Neutrophil (primary cell): ENCODE data around the gene ACE2.

Experiments
- H3K27ac ChIP-seq: fragments of 200-600 bp; sonication (generic); 2 replicates; pipeline ENCODE4 v1.5.1; 2016; ENCODE audit warnings: mild to moderate bottlenecking, moderate library complexity
- H3K27me3 ChIP-seq: fragments of 200-600 bp; sonication (generic); 2 replicates; pipeline ENCODE4 v1.6.0; 2016; ENCODE audit warnings: mild to moderate bottlenecking
- H3K36me3 ChIP-seq: fragments of 200-600 bp; sonication (generic); 2 replicates; pipeline ENCODE4 v1.5.1; 2017
- H3K4me1 ChIP-seq, 2 experiments: fragments of 200-600 bp in 1 of 2; sonication (generic) in 1 of 2; 1 replicate in 1 of 2; 2 replicates in 1 of 2; pipeline versions ENCODE4 v1.5.1 to v1.6.1; 2013 to 2016; ENCODE audit warnings: low read depth in 1 of 2, low read length in 1 of 2, mild to moderate bottlenecking in 1 of 2, moderate library complexity in 1 of 2; ENCODE audit not compliant: control insufficient read depth in 1 of 2, insufficient read depth in 1 of 2
- H3K4me3 ChIP-seq, 2 experiments: fragments of 200-600 bp in 1 of 2; sonication (generic) in 1 of 2; 1 replicate in 1 of 2; 2 replicates in 1 of 2; pipeline ENCODE4 v1.5.1; 2013 to 2016; ENCODE audit warnings: low read depth in 1 of 2, low read length in 1 of 2, mild to moderate bottlenecking in 1 of 2, moderate library complexity in 1 of 2
- H3K9me3 ChIP-seq: fragments of 200-600 bp; sonication (generic); 2 replicates; pipeline ENCODE4 v1.5.1; 2016
- CTCF ChIP-seq: fragments of 200-600 bp; sonication (generic); IDR thresholded peaks from 2 replicates; pipeline ENCODE4 v1.5.1; 2016; ENCODE audit warnings: antibody characterized with exemption

ACE2 gene

GRCh38 chrX:15515931-15516330, 84.8 kb downstream of the ACE2 start:
- Histone ChIP-seq H3K4me3 (no peak overlapping the region), H3K27ac (no peak overlapping the region), H3K9me3 (no peaks in the 10 kb centered on the region), H3K4me1 (no peaks in the 10 kb centered on the region), H3K27me3 (no peaks in the 10 kb centered on the region), H3K36me3 (peaks cover 76% of the 10 kb centered on the region)
- TF ChIP-seq CTCF, result no peak

GRCh38 chrX:15514279-15514678, 86.5 kb downstream of the ACE2 start:
- H3K27me3 ChIP-seq, result no peaks in the 10 kb centered on the region
- H3K27ac ChIP-seq, result no peak overlapping the region

GRCh38 chrX:15512401-15512965, 88.3 kb downstream of the ACE2 start:
- no peak overlapping the region for H3K4me3 ChIP-seq
- H3K36me3 ChIP-seq, result peaks cover 70% of the 10 kb centered on the region
- TF ChIP-seq CTCF, result no peak
- H3K9me3 ChIP-seq, result no peaks in the 10 kb centered on the region
- no peaks in the 10 kb centered on the region for H3K4me1 ChIP-seq
- no peaks in the 10 kb centered on the region for H3K27me3 ChIP-seq
- H3K27ac ChIP-seq, result no peak overlapping the region

More at GRCh38 chrX:15514279-15514678, 86.5 kb downstream of the ACE2 start:
- H3K9me3 ChIP-seq, result no peaks in the 10 kb centered on the region
- H3K4me1 ChIP-seq, result no peaks in the 10 kb centered on the region
- H3K4me3 ChIP-seq, result no peak overlapping the region
- TF ChIP-seq CTCF, result no peak
- H3K36me3 ChIP-seq, result peaks cover 77% of the 10 kb centered on the region

GRCh38 chrX:15511563-15511962, 89.2 kb downstream of the ACE2 start:
- Histone ChIP-seq H3K4me3 (no peak overlapping the region), H3K36me3 (peaks cover 60% of the 10 kb centered on the region), H3K27ac (no peak overlapping the region), H3K9me3 (no peaks in the 10 kb centered on the region), H3K4me1 (peaks cover 7 to 8% of the 10 kb centered on the region in 2 experiments), H3K27me3 (no peaks in the 10 kb centered on the region)
- TF ChIP-seq CTCF, result no peak
